ENCODE results near the gene LITAF.
"Not testable (repeated sequence)": the region's sequence is repeated elsewhere in the genome, so short reads cannot be mapped to it uniquely, and the experiment has no call there.

The LITAF gene

DNA sequence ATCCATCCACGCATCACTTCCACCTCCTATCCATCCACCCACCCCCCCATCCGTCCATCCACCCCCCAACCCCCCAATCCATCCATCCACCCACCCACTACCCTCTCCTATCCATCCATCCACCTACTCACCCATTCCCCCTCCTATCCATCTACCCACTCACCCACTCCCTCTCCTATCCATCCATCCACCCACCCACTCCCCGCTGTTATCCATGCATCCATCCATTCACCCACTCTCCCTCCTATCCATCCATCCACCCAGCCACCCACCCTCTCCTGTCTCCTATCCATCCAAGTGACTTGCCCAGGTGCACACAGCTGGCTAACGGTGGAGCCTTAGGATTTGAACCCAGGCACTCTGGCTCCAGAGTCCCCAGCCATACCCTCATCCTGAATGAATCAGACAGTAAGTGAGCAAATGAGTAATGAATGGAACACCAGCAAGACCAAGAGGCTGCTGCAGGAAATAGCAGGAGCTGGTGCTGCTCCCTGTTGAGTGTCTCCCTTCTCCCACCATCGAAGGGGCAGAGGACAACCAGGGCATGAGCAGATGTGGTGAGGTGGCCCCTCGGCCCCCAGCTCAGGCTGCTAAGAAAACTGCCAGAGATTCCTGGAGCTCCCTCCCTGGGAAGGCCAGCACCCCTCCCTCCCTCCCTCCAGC, 62.5 kb downstream of the LITAF start:
- no peak for DNase-seq (ENCODE audit: extremely low read depth in 1 of 2, low read depth in 1 of 2)

DNA sequence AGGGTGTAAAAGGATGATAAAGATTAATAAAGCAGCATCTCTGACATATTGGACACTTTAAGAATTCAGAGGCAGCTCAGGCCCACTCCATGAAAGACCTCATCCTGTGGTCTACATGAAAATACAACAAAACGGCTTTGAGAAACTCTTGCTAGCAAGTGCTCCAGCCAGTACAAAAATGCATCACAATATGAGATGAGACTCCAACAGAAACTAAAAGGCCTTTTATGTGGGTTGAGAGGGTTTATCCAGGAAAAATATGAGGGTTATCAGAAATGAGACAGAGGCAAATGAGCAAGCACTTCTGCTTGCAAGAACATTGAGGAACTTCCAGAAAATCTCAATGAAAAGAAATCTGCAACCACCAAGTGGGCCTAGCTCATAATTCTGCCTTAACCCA, 65.7 kb downstream of the LITAF start:
- no peak for DNase-seq (ENCODE audit: extremely low read depth in 1 of 2, low read depth in 1 of 2)

DNA sequence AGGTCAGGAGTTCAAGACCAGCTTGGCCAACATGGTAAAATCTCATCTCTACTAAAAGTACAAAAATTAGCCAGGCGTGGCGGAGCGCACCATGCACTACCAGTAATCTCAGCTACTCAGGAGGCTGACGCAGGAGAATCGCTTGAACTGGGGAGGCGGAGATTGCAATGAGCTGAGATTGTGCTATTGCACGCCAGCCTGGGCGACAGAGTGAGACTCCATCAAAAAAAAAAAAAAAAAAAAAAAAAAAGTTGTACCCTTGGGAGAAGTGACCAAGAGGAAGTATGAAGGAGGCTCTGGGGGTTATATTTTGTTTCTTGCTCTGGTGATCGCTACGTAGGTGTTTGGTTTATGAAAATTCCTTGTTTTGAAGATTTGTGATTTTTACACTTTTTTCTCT, 66.3 kb downstream of the LITAF start:
- no peak for DNase-seq (ENCODE audit: extremely low read depth in 1 of 2, low read depth in 1 of 2)

DNA sequence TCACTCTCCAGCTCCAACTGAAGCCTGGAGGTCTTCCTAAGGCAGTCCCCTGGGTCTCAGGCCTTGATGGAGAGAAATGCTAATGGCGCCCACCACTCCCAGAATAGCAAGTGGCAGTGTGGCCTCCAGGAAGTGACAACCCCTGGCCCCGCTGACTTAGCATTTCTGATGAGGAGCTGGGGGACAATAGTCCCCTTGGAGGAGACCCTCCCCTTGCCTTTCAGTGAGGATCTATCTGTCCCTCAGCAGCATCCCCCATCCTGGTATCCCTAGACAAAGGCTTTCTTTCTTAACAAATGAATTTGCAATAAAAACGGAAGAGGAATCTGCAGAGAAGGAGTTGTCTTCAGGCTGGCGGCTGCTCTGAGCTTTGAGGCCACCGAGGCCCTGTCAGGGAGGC, 68.8 kb downstream of the LITAF start:
- no peak for DNase-seq (ENCODE audit: extremely low read depth in 1 of 2, low read depth in 1 of 2)

DNA sequence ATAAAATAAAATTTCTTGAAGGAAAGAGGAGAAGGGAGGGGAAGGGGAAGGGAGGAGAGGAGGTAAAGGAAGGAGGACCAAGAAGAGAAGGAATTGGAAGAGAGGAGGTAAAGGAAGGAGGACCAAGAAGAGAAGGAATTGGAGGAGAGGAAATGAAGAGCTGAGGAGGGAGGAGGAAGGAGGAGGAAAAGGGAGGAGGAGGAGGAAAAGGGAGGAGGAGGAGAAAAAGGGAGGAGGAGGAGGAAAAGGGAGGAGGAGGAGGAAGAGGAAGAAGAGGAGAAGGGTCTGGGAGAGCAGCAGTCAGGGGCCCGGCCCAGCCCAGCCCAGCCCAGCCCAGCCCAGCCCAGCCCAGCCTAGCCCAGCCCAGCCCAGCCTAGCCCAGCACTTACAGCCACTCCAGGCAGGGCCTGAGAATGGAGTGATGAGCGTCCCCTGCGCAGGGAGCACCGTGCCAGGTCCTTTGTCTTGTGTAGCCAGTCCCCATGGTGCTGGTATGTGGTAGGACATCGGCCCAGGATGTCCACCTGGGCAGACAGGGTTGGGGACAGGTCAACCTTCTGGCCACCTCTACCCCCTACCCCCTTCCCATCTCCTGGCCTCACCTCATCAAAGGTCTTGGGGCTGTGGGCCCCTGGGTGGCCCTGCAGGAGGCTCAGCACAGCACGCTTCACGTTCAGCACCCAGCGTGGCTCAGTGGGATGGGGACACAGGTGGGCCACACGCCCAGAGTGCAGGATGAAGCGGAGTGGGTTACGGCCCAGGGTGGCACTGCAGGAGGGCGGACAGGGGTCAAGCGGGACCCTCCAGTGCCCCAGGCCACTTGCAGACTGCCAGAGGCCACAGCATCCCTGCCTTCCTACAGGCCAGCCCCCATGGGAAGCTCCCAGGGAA, 70.9 kb downstream of the LITAF start:
- no peak for DNase-seq (ENCODE audit: extremely low read depth in 1 of 2, low read depth in 1 of 2)

DNA sequence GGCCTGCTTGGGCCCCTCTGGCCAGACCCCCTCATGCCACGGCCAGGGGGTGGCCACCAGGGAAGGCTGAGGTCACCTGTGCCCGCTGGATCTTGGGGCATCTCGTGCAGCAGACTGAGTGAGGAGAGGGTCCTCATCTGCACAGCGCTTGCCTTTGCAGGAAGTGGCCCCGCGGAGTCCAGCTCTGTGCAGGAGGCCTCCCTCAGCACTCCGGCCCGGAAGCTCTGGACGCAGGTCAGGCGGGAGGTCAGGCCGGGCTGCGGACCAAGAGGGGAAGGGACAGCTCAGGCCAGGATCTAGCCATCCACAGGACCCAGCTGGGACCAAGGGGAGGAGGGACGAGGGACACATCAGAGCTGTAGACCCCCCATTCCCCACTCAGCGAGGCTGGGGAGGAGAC, 72.4 kb downstream of the LITAF start:
- DNase-seq (ENCODE audit: extremely low read depth in 1 of 2, low read depth in 1 of 2), result no peak

DNA sequence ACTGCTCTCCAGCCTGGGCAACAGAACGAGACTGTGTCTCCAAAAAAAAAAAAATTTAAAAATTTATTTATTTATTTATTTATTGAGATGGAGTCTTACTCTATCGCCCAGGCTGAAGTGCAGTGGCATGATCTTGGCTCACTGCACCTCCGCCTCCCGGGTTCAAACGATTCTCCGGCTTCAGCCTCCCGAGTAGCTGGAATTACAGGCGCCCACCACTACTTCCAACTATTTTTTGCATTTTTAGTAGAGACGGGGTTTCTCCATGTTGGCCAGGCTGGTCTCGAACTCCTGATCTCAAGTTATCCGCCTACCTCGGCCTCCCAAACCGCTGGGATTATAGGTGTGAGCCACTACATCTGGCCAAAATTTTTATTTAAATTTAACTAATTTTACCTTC, 73.4 kb downstream of the LITAF start:
- DNase-seq (ENCODE audit: extremely low read depth in 1 of 2, low read depth in 1 of 2), result not testable (repeated sequence)

DNA sequence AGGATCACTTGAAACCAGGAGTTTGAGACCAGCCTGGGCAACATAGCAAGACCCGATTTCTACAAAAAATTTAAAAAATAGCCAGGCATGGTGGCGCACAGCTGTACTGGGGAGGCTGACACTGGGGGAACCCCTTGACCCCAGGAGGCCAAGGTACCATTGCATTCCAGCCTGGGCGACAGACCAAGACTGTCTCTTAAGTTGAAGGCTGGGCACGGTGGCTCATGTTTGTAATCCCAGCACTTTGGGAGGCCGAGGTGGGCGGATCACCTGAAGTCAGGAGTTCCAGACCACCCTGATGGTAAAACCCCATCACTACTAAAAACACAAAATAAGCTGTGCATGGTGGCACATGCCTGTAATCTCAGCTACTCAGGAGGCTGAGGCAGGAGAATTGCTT, 74.9 kb downstream of the LITAF start:
- no peak for DNase-seq (ENCODE audit: extremely low read depth in 1 of 2, low read depth in 1 of 2)

DNA sequence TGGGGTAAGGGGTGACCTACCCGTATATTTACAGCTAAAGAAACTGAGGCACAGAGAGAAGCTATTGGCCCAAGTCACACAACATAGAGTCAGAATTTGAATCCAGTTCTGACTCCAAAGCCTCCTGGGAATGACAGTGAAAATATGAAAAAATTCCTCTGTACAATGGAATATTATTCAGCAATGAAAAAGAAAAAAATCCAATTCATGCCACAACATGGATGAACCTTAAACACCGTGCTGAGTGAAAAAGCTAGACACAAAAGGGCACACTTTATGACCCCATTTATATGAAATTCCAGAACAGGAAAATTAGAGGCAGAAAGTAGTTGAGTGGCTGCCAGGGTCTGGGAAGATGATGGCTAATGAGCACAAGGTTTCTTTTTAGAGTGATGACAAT, 75.4 kb downstream of the LITAF start:
- no peak for DNase-seq (ENCODE audit: extremely low read depth in 1 of 2, low read depth in 1 of 2)

DNA sequence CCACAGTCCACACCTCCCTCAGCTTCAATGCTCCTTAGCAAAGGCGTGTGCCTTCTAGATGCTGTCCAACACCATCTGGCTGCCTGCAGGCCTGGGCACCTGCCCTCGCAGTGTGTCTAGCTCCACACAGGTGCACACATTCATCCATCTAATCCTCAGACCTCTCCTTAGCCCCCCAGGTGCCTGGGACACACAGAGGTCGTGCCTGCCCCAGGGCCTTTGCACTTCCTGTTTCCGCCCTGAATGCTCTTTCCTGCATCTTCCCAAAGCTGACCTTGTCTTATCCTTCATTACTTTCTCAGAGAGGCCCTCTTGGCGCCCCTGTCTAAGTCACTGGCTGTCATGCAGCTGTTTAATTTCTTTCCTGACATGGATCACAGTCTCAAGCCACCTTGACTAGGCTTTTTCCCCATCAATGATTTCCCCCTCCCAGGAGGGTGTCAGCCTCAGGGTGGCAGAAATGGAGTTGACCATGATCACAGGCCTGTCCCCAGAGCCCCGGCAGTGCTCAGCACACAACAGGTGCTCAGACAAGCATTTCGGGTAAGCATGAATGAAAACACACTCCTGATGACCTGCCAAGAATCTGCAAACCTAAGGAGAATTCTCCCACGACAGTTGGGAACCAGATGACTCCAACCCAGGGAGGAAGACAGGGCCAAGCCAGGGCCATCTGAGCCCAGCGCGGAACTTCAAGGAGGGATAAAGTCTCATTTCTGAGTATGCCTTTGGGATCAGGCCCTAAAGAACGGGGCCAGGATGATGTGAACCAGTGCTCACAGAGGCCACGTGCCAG, 76.3 kb downstream of the LITAF start:
- DNase-seq (ENCODE audit: extremely low read depth in 1 of 2, low read depth in 1 of 2), result no peak

DNA sequence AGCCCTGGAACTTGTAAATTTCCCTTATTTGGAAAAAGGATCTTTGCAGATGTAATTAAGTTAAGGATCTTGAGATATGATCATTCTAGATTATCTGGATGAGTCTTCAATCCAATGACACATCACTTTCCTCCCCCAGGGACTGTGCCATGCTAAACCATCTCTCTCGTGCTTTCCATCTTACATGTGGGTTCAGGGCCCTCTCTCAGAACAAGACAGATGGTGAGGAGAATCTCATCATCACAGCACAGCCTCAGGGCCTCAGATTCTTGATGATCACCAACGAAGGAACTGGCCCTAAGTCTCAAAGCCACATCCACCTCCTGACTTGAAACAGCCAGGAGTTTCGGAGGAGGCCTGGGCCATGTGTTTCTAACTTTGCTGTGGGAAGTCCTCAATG, 78.7 kb downstream of the LITAF start:
- DNase-seq (ENCODE audit: extremely low read depth in 1 of 2, low read depth in 1 of 2), result no peak

DNA sequence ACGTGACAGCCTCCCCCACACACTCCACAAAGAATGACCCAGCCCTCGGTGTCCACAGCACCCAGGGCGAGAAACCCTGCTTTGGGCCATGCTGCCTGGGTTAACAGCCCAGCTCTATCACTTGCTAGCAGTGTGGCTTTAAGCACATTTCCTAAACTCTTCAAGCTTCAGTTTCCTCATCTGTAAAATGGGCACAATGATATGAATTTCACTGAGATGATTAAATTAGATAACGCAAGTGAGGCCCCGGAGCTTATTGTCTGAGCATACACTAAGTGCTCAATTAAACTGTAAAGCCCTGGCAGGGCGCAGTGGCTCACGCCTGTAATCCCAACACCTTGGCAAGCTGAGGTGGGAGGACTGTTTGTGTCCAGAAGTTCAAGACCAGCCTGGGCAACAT, 79.4 kb downstream of the LITAF start:
- no peak for DNase-seq (ENCODE audit: extremely low read depth in 1 of 2, low read depth in 1 of 2)

DNA sequence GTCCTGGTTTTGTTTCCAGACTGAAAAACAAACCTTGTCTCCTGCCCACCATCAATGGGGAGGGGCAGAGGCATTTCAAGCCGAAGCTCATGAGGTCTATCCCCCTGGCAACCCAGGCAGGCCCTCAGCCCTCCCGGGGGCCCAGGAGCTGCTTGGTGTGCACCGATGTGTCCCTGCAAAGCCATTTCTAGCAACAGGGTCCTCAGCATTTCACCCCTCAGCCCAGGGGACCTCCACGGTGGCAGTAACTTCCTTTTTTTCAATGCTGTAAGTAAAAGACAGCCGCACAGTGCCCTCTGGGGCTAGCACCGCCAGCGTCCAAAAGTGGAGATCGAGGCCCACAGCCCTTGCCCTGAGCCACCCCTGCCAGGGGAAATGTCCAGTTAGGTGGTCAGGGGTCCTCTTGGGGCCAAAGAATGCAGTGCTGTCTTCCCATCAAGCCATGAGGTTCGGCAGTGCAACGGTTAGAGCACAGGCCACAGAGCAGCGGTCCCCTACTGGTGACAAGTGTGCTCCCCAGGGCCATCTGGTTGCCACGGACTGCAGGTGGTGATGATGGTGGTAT, 79.9 kb downstream of the LITAF start:
- DNase-seq (ENCODE audit: extremely low read depth in 1 of 2, low read depth in 1 of 2), result no peak

DNA sequence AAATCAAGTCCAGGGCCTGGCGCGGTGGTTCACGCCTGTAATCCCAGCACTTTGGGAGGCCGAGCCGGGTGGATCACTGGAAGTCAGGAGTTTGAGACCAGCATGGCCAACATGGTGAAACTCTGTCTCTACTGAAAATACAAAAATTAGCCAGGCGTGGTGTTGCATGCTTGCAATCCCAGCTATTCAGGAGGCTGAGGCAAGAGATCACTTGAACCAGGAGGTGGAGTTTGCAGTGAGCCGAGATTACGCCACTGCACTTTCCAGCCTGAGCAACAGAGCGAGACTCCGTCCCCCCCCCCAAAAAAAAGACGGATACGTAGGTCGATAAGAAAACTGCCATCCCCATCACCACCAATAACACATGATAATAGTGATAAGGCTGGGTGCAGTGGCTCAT, 82.5 kb downstream of the LITAF start:
- not testable (repeated sequence) for DNase-seq (ENCODE audit: extremely low read depth in 1 of 2, low read depth in 1 of 2)

DNA sequence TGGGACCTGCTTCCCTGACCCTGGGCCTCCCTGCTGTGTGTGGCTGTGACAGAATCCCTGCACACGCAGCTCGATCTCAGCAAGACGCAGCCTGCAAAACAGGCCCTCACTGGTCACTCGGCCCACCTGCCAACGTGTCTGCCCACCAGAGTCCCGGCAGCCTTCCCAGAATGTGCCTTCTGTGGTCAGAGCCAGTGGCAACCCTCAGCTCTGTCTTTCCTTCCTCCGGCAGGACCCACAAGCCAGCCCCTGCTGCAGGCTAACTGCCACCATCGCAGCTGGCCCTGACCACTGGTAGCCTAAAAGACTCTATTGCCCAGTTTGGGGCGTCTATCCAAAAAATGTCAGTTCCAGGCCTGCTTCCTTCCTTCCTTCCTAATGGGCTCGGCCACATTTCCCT, 83.2 kb downstream of the LITAF start:
- no peak for DNase-seq (ENCODE audit: extremely low read depth in 1 of 2, low read depth in 1 of 2)

DNA sequence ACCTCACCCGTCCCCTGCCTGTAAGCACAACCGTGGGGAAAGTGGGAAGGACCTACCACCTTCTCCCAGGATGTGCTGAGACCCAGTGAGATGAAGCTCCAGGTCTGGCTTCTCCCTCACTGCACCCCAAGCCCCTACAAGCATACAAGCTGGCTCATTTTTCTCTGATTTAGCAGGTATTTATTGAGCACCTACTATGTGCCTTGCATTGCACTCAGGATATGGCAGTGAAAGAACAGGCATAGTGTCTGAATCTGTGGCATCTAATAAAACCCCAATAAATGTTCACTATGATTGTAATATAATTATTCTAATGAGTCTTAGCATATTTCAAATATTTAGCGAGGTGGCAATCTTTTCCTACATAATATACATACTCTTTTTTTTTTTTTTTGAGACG, 84.5 kb downstream of the LITAF start:
- DNase-seq (ENCODE audit: extremely low read depth in 1 of 2, low read depth in 1 of 2), result no peak

DNA sequence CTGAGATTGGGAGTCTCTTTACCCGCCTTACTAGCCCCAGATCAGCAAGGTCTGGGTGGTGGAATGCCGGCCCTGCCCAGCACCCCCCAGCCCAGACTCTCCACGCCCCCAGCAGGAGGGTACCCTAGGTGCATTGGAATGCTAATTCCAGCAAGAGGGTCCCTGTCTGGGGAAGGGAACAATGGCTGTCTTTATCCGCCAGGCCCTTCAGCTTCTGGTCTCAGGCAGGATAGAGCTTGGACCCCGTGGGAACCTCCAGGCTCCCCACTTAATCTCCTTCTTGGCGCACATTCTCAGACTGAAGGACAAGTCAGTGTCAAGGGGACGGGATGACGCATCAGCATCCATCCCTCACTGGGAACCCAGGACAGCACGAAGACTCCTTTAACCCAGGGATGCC, 85.1 kb downstream of the LITAF start:
- no peak for DNase-seq (ENCODE audit: extremely low read depth in 1 of 2, low read depth in 1 of 2)

DNA sequence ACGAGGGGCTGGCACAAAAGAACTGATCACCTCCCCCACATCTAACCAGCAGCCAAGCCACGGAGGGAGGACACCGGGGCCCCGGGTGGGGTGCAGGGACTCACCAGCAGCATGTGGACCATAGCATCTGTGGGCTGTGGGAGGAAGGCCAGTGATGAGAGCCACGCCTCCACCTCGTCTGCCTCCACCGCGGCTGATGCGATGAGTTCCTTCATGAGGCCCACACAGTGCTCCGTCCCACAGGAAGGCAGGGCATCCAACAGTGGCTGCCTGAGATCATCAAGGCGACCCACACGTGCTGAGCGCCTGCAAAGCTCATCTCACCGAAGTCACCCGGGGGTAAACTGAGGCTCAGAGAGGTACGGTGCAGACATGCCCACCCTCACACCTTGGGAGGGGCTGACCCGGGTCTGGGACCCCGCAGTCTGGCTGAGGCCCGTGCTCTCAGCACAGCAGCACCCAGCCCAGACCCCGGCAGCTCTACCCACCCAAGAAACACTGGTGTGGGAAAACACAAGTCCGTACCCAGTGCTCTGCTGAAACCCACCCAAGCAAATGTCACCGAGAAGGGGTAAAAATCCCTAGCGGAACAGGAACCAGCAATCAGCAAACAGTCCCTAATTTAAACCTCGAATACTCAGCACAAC, 85.9 kb downstream of the LITAF start:
- no peak for DNase-seq (ENCODE audit: extremely low read depth in 1 of 2, low read depth in 1 of 2)

DNA sequence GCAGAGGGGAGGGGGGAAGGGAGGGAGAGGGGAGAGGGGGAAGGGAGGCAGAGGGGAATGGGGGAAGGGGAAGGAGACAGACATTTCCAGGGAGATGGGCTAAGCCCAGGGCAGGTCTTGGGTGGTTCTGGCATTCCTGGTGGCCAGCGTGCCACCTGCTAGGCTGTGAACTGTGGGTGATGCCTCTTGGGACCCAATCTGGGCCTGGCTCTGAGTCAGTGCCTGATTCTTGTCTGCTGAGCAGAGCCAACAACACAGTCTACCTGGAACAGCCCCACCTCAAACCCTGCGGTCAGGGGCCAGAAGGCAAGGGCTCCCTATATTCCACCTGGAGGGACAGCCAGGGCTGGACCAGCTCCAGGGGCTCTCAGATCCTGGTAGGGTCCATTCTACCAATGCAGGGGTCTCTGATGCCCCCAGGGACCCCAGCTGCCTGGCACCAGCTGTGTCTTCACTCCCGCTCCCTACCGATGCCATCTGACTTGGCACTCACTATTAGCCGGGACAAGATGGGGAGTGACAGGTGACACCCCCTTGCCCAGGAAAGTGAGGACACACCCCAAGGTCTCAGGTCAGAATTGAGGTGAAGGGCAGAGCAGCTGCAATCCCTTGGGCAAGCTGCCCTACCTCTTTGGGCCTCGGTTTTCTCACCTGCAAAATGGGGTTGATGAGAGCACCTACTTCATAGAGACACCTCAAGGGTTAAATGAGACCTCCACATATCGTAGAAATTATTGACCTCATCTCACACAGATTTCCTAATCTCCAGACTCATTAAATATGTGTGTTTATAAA, 87.2 kb downstream of the LITAF start:
- DNase-seq (ENCODE audit: extremely low read depth in 1 of 2, low read depth in 1 of 2), result no peak

DNA sequence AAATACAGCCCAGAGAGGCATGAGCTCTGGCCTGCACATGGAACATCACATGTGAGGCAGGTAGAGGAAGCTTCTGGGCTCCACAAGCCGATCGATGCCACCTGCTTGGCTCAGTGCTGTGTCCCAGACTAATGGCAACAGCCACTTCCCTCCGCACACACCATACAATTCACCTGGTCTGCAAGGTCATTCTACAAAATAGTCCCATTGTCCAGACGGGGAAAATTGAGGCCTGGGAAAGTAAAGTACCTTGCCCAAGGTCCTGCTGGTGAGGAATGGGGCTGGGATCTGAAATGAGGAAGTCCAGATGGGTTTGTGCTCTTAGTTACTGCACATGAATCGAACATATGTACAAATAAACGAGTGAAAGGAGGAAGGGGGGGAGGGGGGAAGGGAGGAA, 88.0 kb downstream of the LITAF start:
- no peak for DNase-seq (ENCODE audit: extremely low read depth in 1 of 2, low read depth in 1 of 2)
